K562 (cell line): ENCODE measurements around the gene SNX9. TPM values are rescaled to one million over a fixed set of nuclear protein-coding genes. Genes with fewer than 3 reads are reported as not detected.

ENCODE experiments used
- AFF1 ChIP-seq, 2 experiments: fragments of 450-650 bp; IDR thresholded peaks; 2 replicates each; pipeline ENCODE4 v1.6.1; 2018; ENCODE audit warnings: mild to moderate bottlenecking in 2 of 2, low read depth in 1 of 2; ENCODE audit not compliant: partially characterized antibody in 2 of 2
- BCL6 ChIP-seq: fragments of 250-450 bp; sonication (Bioruptor Pico); IDR thresholded peaks from 2 replicates; pipeline ENCODE4 v1.4.0; 2020
- CEBPB ChIP-seq: fragments of 450-650 bp; IDR thresholded peaks from 2 replicates; pipeline ENCODE4 v1.6.1; 2016; ENCODE audit warnings: missing genetic modification characterization, missing compliant biosample characterization
- CHAMP1 ChIP-seq: fragments of 450-650 bp; IDR thresholded peaks from 2 replicates; pipeline ENCODE4 v1.6.1; 2016; ENCODE audit warnings: mild to moderate bottlenecking
- CLOCK ChIP-seq: fragments of 250-450 bp; sonication (Bioruptor Pico); IDR thresholded peaks from 2 replicates; pipeline ENCODE4 v1.4.0; 2020; ENCODE audit warnings: mild to moderate bottlenecking, moderate library complexity, borderline replicate concordance
- CTCF ChIP-seq, 3 experiments: IDR thresholded peaks in 2 of 3; conservative IDR thresholded peaks in 1 of 3; 2 replicates each; pipeline ENCODE4 v1.5.1; 2011 to 2012; ENCODE audit warnings: low read length in 3 of 3, mild to moderate bottlenecking in 3 of 3, control low read depth in 2 of 3, improper control_type of control experiment in 1 of 3, inconsistent platforms in 1 of 3, low read depth in 1 of 3, mixed read lengths in 1 of 3, moderate library complexity in 1 of 3; ENCODE audit not compliant: insufficient read depth in 2 of 3
- DDX20 ChIP-seq: fragments of 450-650 bp; IDR thresholded peaks from 2 replicates; pipeline ENCODE4 v1.6.1; 2016; ENCODE audit warnings: missing genetic modification characterization, low read depth, mild to moderate bottlenecking, missing compliant biosample characterization, moderate library complexity
- DNMT1 ChIP-seq: fragments of 450-650 bp; IDR thresholded peaks from 2 replicates; pipeline ENCODE4 v1.6.1; 2016; ENCODE audit warnings: antibody characterized with exemption, mild to moderate bottlenecking
- E2F5 ChIP-seq: sonication (generic); formaldehyde crosslinking; IDR thresholded peaks from 2 replicates; pipeline ENCODE4 v1.8.0; 2022; ENCODE audit warnings: mild to moderate bottlenecking, missing genetic modification reagents
- EGR1 ChIP-seq: fragments of 450-650 bp; conservative IDR thresholded peaks from 2 replicates; pipeline ENCODE4 v1.6.1; 2017; ENCODE audit warnings: mild to moderate bottlenecking
- EHMT2 ChIP-seq: fragments of 450-650 bp; IDR thresholded peaks from 2 replicates; pipeline ENCODE4 v1.6.1; 2018; ENCODE audit warnings: antibody characterized with exemption
- EP300 ChIP-seq: IDR thresholded peaks from 2 replicates; pipeline ENCODE4 v1.6.1; 2012; ENCODE audit warnings: low read length, improper control_type of control experiment
- GTF2E2 ChIP-seq: fragments of 200-800 bp; sonication (Bioruptor generic); IDR thresholded peaks from 2 replicates; pipeline ENCODE4 v1.6.1; 2016; ENCODE audit warnings: missing genetic modification characterization, missing compliant biosample characterization
- L3MBTL2 ChIP-seq: fragments of 450-650 bp; IDR thresholded peaks from 2 replicates; pipeline ENCODE4 v1.6.1; 2016; ENCODE audit warnings: mild to moderate bottlenecking, moderate library complexity
- ZNF584 ChIP-seq: fragments of 200-800 bp; sonication (Bioruptor generic); IDR thresholded peaks from 2 replicates; pipeline ENCODE4 v1.6.1; 2016; ENCODE audit warnings: low read depth, mild to moderate bottlenecking, missing genetic modification characterization, missing compliant biosample characterization
- polyA plus RNA-seq, 8 experiments: library from polyadenylated mRNA; depleted of rRNA in 4 of 8; stranded (reverse) in 5 of 8; unstranded in 3 of 8; fragments of >200 nt; fragmentation: Nextera tagmentation in 2 of 8; fragmentation: Illumina TruSeq in 1 of 8; extraction: Ambion mirVana in 2 of 8; extraction: Trizol in 1 of 8; gene quantifications; 2 replicates each; pipeline versions ENCODE4 v1.2.1 to v1.2.3, GENCODE V29; 2011 to 2014; ENCODE audit warnings: inconsistent platforms in 1 of 8, missing spikeins in 1 of 8
- total RNA-seq, 7 experiments: library from RNA; depleted of rRNA in 6 of 7; stranded (reverse); fragments of >200 nt in 6 of 7; fragmentation: Illumina TruSeq in 2 of 7; extraction: Trizol in 2 of 7; gene quantifications; 2 replicates each; pipeline versions ENCODE4 v1.2.1 to v1.2.3, GENCODE V29; 2011 to 2021; ENCODE audit warnings: low replicate concordance in 1 of 7

SNX9 gene
- total and polyA plus RNA-seq, 9 of the 15 experiments (the other 6 are each of a cell fraction or from before 2014, with no cell fraction given) = 6.0 to 81.7 (median 57.1) TPM

- TF ChIP-seq DDX20 (no peak), DNMT1 (no peak), ZNF584 (no peak), GTF2E2 (tag) (no peak), E2F5 (CRISPR knock-in tag) (no peak), EHMT2 (no peak), AFF1 (IDR thresholded peaks at IDR 0.05; ENCODE audit: low read depth in 1 of 2, partially characterized antibody in 2 of 2) (peak in 1 of 2 experiments; percentile 61), CLOCK (CRISPR knock-in tag) (no peak), CTCF (IDR thresholded peaks at IDR 0.05 in 2 of 3, conservative IDR thresholded peaks at IDR 0.05 in 1 of 3; ENCODE audit: insufficient read depth in 2 of 3, low read depth in 1 of 3, low read length in 3 of 3) (peak; percentile 91 to 97 (median 92)), CEBPB (no peak), BCL6 (CRISPR knock-in tag) (no peak), L3MBTL2 (0 out of 2 replicates have a peak, but pooled peaks have one; percentile 18), EP300 (0 out of 2 replicates have a peak, but pooled peaks have one; percentile 7), EGR1 (no peak), CHAMP1 (0 out of 2 replicates have a peak, but pooled peaks have one; percentile 34)
Observed at GRCh38 chr6:157873735-157874344, 50.8 kb downstream of the SNX9 start (continued).
